GM21786 (cell line): ENCODE data around the gene SLC46A1.

Experiments used
- ATAC-seq: cut with Tn5 transposase; IDR thresholded peaks from one replicate; pipeline ENCODE4 v1.9.1; 2021; ENCODE audit not compliant: unreplicated experiment

Gene SLC46A1

DNA sequence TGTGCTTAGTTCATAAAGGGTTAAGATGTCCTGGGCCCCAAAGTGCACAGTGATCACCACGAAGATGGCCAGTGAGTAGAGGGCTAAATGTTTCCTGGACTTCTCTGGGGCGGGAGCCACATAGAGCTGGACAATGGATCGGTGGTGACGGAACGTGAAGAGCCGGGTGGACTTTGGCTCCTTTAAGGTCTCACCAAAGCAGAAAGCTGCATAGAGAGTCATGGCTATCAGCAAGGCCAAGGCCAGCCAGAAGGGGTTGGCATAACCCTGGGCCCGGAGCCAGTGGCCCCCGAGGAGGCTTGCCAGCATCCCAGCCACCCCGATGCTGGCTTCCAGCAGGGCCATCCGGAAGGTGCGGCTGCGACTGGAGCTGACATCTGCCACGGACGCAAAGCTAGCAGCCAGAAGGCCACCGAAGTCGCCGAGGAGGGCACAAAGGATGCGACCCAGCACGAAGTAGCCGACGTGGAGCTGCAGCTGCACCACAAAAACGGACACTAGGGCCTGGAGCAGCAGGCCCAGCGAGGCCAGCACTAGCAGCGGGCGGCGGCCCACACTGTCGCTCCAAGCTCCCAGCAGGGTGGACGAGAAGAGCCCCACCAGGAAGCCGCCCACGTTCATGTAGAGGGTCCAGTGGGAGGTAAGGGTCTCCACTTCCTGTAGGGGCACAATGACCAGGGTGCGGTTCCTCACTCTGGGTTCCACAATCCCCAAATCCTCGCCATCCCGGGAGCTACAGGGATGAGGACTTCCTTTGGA is 1.0 kb downstream of the SLC46A1 start:
- ATAC-seq = no peak

DNA sequence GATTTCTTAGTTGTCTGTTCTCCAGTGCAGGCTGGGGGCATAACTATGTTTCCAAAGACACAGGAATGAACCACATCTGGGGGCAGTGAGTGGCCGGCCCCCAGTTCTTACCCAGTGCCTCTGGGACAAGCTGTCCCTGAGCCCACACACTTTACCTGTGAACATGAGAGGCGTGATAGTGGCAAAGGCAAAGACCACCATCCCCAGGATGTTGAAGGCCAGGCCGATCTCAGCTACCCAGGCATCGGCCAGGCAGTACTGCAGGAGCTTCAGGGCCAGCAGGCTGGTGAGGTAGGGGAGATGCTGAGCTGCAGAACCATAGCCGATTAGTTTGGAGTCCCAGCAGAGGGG is 1.6 kb downstream of the SLC46A1 start:
- ATAC-seq = no peak

DNA sequence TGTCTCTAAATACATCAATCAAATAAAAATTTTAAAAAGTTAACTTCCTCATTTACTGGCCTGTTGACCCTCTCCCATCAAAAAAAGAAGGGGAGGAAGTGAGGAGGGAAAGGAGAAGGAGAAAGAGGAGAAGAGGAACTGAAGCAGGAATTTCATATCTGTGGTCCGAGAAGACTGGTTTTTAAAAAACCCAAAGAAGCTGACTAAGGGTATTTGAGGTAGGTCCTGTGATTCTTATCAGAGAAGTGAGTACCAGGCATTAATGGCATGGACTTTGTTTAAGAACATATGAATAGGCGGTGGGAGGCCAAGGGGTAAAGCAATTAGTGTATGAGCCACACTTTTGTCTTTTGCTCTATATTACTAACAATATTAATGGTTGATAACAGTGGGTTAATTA is 2.0 kb downstream of the SLC46A1 start:
- no peak for ATAC-seq

DNA sequence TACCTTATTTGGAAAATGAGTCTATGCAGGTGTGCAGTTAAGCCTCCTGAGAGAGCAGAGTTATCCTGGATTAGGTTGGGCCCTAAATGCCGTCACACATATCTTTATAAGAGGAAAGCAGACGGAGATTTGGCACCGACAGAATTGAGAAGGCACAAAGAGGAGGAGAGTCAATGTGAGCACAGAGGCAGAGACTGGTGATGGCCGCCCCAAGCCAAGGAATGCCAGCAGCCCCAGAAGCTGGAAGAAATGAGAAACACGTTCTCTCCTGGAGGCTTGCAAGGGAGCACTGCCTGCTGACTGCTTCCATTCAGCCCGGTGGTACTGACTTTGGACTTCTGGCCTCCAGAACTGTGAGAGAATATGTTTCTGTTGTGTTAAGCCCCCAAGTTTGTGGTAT is 3.2 kb downstream of the SLC46A1 start:
- ATAC-seq = no peak

DNA sequence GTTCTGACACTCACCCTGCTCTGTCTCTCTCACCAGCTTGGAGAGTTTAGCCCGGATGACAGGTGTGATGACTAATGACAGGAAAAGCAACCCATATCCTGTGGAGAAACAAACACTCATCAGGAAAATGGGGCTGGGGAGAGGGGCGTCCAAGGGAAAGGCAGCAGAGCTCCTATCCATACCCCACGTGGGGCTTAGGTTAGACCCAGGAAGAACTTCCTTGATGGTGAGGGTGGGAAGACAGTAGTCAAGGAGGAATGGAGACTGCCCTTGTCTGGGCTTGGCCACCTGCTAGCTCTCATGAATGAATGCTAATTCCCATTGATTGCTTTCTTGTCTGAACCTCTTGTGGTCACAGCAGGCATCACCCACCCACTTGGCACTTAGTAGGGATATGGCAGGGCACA is 3.8 kb downstream of the SLC46A1 start:
- ATAC-seq = no peak

DNA sequence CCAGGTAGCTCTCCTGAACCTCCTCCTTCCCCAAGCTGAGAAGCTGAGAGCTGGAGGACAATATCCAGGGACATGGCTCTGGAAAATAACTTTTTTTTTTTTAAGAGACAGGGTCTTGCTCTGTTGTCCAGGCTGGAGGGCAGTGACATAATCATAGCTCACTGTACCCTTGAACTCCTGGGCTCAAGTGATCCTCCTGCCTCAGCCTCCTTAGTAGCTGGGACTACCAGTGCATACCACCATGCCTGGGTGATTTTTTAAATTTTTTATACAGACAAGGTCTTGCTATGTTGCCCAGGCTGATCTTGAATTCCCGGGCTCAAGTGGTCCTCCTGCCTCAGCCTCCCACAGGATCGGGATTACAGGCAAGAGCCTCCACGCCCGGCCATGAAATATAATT is 6.2 kb downstream of the SLC46A1 start:
- ATAC-seq = no peak

DNA sequence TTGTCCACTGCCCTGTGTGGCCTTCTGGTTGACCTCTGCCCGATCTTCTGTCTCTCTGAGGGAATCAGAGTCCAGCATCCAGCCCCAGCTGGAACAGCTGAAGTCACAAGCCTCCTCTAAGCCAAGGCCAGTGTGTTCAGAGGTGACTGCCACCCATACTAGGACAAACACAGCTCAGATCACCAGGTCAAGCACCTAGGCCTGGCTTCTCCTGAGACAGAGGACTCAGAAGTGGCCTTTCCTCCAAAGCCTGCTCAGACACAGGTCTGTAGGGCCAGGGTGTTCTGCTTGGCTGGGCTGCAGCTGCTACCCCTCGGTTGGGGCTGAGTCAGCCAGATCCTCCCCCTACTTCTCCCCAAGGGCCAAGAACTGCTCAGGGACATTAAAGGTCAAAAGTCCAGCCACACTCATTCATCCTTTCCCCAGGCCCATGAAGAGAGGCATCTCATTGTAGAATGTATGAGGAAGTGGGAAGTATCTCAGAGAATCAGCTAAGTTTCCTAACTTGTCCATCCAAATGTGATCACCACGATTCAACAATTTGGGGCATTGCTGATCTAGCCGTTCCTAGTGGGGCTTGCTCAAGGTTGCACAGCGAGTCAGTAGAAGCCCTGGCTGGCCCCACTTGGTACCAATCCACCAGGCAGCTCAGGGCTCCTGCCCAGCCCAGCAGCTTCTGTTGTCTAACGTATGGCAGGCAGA is 7.6 kb downstream of the SLC46A1 start:
- ATAC-seq = peak; percentile 52

DNA sequence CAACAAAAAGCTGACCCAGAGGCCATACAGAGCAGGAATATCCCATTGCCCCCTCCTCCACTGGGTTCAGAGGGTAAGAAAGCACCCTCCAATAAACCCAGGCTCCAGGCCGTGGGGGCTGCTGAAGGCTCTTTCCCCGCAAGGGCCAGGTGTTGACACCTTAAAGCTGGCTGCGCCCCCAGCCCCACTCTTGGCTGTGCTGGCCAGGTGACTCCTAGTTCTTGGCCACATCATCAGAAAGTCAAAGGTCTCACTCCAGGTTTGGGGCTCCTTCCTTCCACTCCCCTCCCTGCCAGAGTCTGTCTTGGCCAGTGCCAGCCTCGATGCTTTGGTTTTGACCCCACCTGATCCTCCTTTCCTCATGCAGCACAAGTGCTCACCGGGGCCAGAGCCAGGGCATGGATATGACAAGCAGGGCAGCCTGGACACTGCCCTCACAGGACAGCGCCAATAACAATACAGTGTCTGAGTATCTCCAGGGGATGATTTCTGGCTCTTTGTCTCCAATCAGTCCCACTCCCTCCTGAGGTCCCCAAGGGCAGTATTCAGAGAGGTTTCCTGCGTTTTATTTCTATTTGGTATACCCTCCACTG is 8.2 kb downstream of the SLC46A1 start:
- no peak for ATAC-seq

DNA sequence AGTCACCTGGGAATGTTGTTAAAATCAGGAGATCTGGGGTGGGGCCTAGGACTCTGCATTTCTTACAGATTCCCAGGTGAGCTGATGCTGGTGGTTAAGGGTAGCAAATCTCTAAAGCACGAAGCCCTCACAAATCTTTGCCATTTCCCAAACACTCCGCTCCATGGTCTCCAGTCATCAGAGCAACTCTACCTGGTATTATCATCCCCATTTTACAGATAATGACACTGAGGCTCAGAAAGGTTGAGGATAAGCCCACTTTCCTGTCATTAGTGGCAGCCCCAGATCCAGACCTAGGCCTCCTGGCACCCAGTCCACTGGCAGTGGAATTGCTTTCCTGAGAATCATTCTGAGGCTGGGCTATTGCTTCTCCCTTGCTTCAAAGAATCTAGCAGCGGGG is 8.7 kb downstream of the SLC46A1 start:
- no peak for ATAC-seq

DNA sequence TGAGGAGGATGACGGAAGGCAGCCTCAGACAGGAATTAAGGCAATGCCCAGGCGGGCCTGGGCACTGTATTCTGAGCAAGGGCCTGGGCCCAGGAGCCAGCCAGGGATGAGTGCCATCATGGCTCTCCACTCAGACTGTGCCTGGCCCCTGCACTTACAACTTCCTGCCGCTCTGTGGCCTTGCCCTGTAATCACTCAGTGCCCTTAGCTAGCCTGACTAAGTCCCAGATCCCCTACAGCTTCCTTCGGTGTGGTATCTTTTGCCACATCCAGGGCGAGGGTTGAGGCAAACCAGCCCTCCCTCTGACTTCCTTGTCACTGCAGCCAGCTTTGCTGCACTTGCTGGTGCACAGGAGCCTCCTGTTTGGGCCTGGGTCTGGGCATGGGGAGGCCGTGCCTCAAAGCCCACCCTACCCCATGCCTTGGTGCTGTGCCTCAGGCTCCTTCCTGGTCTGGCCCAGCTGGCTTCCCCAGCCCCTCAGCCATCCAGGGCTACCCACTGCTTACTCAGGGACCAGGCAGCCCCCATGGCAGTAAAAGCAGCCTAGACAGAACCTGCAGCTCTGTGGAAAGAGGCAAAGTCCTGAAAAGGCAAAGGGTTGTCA is 9.3 kb downstream of the SLC46A1 start:
- ATAC-seq = no peak

DNA sequence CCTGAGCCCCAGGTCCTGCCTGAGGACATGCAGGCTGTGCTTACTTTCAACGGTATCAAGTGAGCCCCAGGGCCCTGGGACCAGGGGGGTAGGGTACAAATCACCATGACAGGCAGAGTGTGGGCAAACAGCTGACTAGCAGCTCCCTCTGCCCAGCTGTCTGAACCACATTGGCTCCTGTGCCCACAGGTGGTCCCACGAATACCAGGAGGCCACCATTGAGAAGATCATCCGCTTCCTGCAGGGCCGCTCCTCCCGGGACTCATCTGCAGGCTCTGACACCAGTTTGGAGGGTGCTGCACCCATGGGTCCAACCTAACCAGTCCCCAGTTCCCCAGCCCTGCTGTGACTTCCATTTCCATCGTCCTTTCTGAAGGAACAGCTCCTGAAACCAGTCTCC is 10.0 kb downstream of the SLC46A1 start:
- ATAC-seq = no peak

DNA sequence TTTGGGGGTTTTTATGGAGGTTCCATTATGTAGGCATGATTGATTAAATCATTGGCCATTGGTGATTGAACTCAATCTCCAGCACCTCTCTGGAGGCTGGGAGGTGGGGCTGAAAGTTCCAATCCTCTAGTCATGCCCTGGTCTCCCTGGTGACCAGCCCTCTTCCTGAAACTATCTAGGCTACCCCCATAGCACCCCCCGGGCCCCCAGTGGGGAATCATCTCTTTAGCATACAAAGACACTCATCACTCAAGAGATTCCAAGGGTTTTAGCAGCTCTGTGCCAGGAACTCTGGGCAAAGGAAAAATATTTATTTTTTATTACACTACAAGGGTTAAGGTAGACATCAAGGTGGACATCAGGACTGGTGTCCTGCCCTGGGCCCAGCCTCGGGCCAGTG is 10.6 kb downstream of the SLC46A1 start:
- no peak for ATAC-seq

DNA sequence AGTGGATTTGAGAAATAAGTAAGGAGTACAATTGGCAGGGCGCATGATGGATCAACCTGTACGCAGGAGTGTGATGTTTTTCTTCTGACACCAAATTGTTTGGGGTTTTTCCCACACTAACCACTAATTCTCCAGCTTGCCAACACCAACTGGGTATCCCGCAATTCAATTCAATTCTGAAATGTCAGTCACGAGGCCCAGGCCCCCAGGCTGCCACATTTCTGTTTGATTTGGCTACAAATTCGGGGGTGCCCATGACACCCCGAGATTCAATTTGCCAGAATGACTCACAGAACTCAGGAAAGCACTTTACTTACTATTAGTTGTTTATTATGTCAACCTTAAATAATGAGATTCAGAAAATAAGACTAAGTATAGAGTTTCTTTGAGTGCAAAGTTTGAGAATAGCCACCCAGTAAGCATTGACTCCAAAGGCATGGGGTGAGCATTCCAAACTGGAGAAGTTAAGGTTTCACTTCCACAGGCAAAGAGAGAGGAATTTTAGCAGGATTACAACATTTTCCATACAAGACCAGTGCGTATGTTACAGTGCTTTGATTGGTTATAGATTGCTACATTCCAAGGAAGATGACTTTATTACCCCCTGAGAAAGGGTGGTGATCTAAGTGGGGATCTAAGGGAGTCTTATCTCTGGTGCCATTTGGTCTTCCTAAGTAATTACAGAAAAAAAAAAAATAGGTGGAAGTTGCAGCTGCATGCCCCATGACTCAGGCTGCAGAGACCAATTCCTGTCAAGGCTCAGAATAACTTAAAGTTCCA is 11.5 kb downstream of the SLC46A1 start:
- ATAC-seq = no peak

DNA sequence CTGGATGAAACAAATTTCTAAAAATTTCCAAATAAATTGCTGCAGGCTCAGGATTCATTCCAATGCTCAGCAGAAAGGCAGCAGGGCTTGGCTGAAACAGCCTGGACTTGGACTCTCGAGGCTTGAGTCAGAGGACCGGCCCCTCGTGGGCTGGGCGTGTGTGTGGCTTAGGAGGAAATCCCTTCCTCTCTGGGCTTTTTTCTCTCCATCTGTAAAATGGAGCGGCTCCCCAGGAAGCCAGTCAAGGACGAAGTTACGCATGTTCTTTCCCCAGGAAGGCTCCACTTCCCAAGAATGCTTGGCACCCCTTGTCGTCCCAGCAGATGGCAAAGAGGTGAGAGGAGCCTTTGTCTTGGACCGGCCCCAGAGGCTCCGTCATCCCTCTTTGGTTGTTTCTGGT is 13.5 kb downstream of the SLC46A1 start:
- no peak for ATAC-seq

DNA sequence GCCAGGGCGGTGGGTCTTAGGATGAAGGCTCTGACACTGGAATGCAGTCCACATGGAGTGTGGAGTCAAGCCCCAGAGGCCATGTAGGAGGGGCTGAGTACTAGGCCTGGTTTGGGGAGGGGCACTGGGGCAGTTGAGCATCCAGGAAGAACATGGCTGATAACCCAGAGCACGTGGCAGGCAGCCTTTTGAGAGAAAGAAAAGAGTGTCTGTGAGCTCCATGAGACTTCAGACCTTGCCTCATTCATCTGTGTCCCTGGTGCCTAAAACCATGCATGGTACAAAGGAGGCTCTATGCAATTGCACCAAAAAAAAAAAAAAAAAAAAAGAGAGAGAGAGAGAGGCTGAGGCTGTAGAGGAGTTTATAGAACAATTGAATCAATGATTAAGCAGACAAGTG is 14.6 kb downstream of the SLC46A1 start:
- ATAC-seq = no peak

DNA sequence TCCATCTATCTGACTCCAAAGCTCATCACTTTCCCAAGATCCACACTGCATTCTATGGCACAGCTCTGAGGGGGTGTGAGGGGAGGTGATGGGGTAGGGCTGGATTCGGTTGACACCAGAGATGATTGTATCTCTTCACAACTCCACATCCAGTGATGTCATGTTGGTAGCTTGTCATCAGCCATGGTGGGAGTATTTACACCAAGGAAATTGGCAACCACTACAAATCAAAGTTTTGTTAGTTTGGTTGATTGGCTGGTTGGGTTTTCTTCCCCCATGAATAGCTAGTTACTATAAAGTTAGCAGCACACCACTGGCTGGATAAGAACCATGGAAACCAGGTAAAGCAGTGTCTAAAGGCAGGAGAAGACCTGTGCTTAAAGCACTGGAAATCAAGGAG is 15.0 kb downstream of the SLC46A1 start:
- ATAC-seq = no peak

DNA sequence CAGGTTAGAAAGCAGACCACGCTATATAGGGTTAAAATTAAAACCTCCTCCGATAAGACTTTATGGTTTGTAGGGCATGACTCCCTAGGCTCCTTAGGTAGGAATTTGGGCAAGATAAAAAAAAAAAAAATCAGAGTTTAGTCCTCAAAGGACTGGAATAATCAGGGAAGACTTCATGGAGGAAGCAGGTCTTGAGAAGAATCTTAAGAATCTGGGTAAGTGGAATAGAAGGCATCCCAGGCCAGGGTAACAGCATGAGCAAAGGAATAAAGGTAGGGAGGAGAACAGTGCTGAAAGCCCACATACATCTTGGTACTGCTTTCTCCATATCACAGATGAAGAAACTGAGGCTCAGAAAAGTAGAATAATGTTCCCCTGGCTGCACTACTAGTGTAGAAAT is 15.4 kb downstream of the SLC46A1 start:
- ATAC-seq = no peak

DNA sequence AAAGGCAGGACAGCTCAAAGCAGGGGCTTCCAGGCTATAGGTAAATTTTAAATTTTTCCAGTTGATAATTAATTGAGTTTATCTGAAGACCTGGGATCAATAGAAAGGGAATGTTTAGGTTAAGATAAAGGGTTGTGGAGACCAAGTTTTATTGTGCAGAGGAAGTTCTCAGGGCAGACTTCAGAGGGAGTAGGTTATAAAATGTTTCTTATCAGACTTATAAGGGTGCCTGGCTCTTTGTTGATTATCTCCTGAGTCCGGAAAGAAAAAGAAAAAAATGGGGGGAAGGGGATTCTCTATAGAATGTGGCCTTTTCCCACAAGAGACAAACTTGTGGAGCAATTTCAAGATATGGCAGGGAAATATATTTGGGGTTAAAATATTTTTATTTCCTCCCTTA is 15.9 kb downstream of the SLC46A1 start:
- no peak for ATAC-seq

DNA sequence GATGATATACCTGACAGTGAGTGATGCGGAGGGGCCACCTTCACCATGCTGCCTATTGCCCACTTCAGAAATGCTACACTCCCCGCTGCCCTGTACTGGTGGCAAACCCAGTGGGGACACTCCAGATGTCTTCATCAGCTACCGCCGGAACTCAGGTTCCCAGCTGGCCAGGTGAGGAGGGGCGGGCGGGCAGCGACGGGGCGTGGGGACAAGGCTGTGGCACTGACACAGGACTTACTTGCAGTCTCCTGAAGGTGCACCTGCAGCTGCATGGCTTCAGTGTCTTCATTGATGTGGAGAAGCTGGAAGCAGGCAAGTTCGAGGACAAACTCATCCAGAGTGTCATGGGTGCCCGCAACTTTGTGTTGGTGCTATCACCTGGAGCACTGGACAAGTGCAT is 17.9 kb downstream of the SLC46A1 start:
- ATAC-seq = no peak

DNA sequence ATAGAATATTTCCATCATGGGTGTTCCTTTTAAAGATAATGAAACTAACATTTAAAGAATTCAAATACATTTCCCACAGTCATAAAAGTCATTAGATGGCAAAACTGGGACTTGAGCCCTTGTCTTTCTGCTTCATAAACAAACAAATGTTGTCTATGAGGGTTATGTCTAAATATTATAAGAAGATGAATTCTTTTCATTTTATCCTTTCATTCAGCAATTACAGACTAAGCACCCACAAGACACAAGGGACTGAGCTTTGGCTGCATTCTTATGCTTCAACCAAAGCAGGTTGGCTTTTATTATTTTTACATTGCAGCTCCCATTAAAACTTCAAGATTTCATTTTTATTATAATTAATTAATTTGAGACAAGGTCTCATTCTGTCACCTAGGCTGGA is 19.6 kb downstream of the SLC46A1 start:
- ATAC-seq = no peak

DNA sequence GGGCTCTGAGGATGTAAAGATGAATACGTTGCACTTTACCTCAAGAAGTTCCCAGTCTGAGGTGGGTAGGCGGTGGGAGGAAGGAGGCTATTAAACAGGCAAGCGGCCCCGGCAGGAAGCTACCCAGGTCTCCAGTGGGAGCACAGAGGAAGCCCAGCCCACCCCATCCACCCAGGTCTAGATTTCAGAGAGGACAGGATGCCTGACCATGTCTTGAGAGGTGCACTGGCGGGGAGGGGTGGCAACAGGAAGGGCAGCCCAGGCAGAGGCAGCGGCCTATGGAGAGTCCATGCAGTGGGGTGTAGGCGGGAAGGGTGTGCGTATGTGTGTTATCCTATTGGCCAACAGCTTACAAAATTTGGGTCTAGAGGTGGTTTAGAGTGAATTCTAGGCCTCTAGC is 20.6 kb downstream of the SLC46A1 start:
- ATAC-seq = no peak
